Common myeloid progenitor, CD34-positive (primary cell): ENCODE measurements around the gene EEFSEC.

ENCODE experiments used
- CTCF ChIA-PET: fragments of 350-600 bp; sonication (Branson Sonifier 250); formaldehyde crosslinking; loops from one replicate; lab custom pipeline; 2021; ENCODE audit warnings: antibody characterized with exemption; lab: Charles Lee
- POLR2A ChIA-PET: fragments of 350-600 bp; sonication (Branson Sonifier 250); formaldehyde crosslinking; loops from one replicate; lab custom pipeline; 2021; ENCODE audit warnings: antibody characterized with exemption; lab: Charles Lee
- DNase-seq, 3 donors: peaks; one replicate each; pipeline versions ENCODE4 v3.0.0 to v3.0.0-alpha.2; 2013
- H3K27ac ChIP-seq, 2 experiments: 1 replicate in 1 of 2; 2 replicates in 1 of 2; pipeline ENCODE4 v1.7.0; 2013; ENCODE audit warnings: inconsistent platforms in 2 of 2, low read length in 2 of 2, mild to moderate bottlenecking in 2 of 2, low read depth in 1 of 2, moderate library complexity in 1 of 2; ENCODE audit not compliant: severe bottlenecking in 2 of 2, insufficient read depth in 1 of 2, poor library complexity in 1 of 2
- H3K27me3 ChIP-seq, 5 experiments: replicated peaks in 2 of 5; 1 replicate in 3 of 5; 2 replicates in 2 of 5; pipeline versions ENCODE4 v1.6.1 to v1.7.0; 2013; ENCODE audit warnings: low read length in 4 of 5, mild to moderate bottlenecking in 2 of 5, moderate library complexity in 2 of 5, inconsistent platforms in 1 of 5; ENCODE audit not compliant: insufficient read depth in 5 of 5, control insufficient read depth in 4 of 5
- H3K36me3 ChIP-seq, 4 experiments: 1 replicate in 2 of 4; 2 replicates in 2 of 4; pipeline versions ENCODE4 v1.6.1 to v1.7.0; 2013; ENCODE audit warnings: low read length in 3 of 4, control low read depth in 1 of 4, mild to moderate bottlenecking in 1 of 4; ENCODE audit not compliant: control insufficient read depth in 4 of 4, insufficient read depth in 4 of 4
- H3K4me1 ChIP-seq, 4 experiments: 1 replicate in 3 of 4; 2 replicates in 1 of 4; pipeline versions ENCODE4 v1.6.1 to v1.7.1; 2013; ENCODE audit warnings: low read length in 3 of 4, mild to moderate bottlenecking in 3 of 4, control low read depth in 1 of 4, inconsistent platforms in 1 of 4, moderate library complexity in 1 of 4; ENCODE audit not compliant: control insufficient read depth in 4 of 4, insufficient read depth in 4 of 4; ENCODE audit errors: control extremely low read depth in 1 of 4
- H3K4me3 ChIP-seq, 7 experiments: 1 replicate in 4 of 7; 2 replicates in 3 of 7; pipeline versions ENCODE4 v1.5.1 to v1.7.0; 2013; ENCODE audit warnings: mild to moderate bottlenecking in 7 of 7, low read length in 6 of 7, moderate library complexity in 6 of 7, inconsistent platforms in 2 of 7, low read depth in 2 of 7, control low read depth in 1 of 7; ENCODE audit not compliant: insufficient read depth in 4 of 7, control insufficient read depth in 1 of 7; ENCODE audit errors: extremely low read depth in 1 of 7
- H3K9me3 ChIP-seq, 5 experiments: 1 replicate in 4 of 5; 2 replicates in 1 of 5; pipeline versions ENCODE4 v1.6.1 to v1.7.1; 2013; ENCODE audit warnings: low read length in 4 of 5, mild to moderate bottlenecking in 2 of 5, inconsistent platforms in 1 of 5, low read depth in 1 of 5, moderate library complexity in 1 of 5; ENCODE audit not compliant: control insufficient read depth in 4 of 5, insufficient read depth in 2 of 5; ENCODE audit errors: control extremely low read depth in 1 of 5
- whole genome bisulfite sequencing: methylation state at CpG from one replicate; pipeline ENCODE4 v1.1.5; 2013; ENCODE audit not compliant: insufficient coverage; 5-methylcytosine and 5-hydroxymethylcytosine counted together

EEFSEC gene

GRCh38 chr3:128318275-128318941 lies 165.1 kb downstream of the EEFSEC start:
- DNase-seq = no peak
- POLR2A ChIA-PET = no interaction called here
- 97% methylated on average over 11 of the region's 11 CpGs for WGBS
- H3K27ac ChIP-seq = no peak overlapping the region
- CTCF ChIA-PET = interaction anchor here (1.2 kb wide), 1 partner anchor 17 kb away, joined by 3 read pairs; no protein-coding TSS in a partner anchor
- no peaks in the 10 kb centered on the region for H3K9me3 ChIP-seq
- no peaks in the 10 kb centered on the region for H3K27me3 ChIP-seq
- H3K4me3 ChIP-seq = no peak overlapping the region
- no peaks in the 10 kb centered on the region for H3K4me1 ChIP-seq
- peaks cover 0 to 13% (median 8%) of the 10 kb centered on the region in 4 experiments for H3K36me3 ChIP-seq

- DNase-seq = no peak
- no peaks in the 10 kb centered on the region for H3K4me1 ChIP-seq
- ChIA-PET CTCF (interaction anchor here (1.2 kb wide), 1 partner anchor 18 kb away, joined by 3 read pairs; no protein-coding TSS in a partner anchor), POLR2A (no interaction called here)
- WGBS = 98% methylated on average over 8 of the region's 8 CpGs
- no peak overlapping the region for H3K27ac ChIP-seq
- H3K9me3 ChIP-seq = no peaks in the 10 kb centered on the region
- no peaks in the 10 kb centered on the region for H3K27me3 ChIP-seq
- H3K4me3 ChIP-seq = no peak overlapping the region
- H3K36me3 ChIP-seq = peaks cover 0 to 10% (median 8%) of the 10 kb centered on the region in 4 experiments
Measured at GRCh38 chr3:128319107-128319506, 165.8 kb downstream of the EEFSEC start.

- H3K4me3 ChIP-seq = no peak overlapping the region
- no peak overlapping the region for H3K27ac ChIP-seq
- no peaks in the 10 kb centered on the region for H3K9me3 ChIP-seq
- DNase-seq = no peak
- 92% methylated on average over 5 of the region's 6 CpGs for WGBS
- ChIA-PET CTCF (interaction anchor here (1.7 kb wide), 2 partner anchors 14 to 224 kb away, joined by 4 to 5 read pairs; no protein-coding TSS in a partner anchor), POLR2A (no interaction called here)
- H3K27me3 ChIP-seq = no peaks in the 10 kb centered on the region
- peaks cover 0 to 13% (median 8%) of the 10 kb centered on the region in 4 experiments for H3K36me3 ChIP-seq
- H3K4me1 ChIP-seq = no peaks in the 10 kb centered on the region
Measured at GRCh38 chr3:128319741-128320141, 166.5 kb downstream of the EEFSEC start.

- H3K27ac ChIP-seq = no peak overlapping the region
- 95% methylated on average over 6 of the region's 8 CpGs for WGBS
- no peaks in the 10 kb centered on the region for H3K9me3 ChIP-seq
- CTCF ChIA-PET = interaction anchor here (0.6 to 1.8 kb wide), 4 partner anchors 13 to 276 kb away, joined by 3 to 5 read pairs (median 4); no protein-coding TSS in a partner anchor
- H3K4me3 ChIP-seq = no peak overlapping the region
- DNase-seq = no peak
- peaks cover 0 to 13% (median 8%) of the 10 kb centered on the region in 4 experiments for H3K36me3 ChIP-seq
- no peaks in the 10 kb centered on the region for H3K27me3 ChIP-seq
- POLR2A ChIA-PET = no interaction called here
- no peaks in the 10 kb centered on the region for H3K4me1 ChIP-seq
Measured at GRCh38 chr3:128320551-128321340, 167.5 kb downstream of the EEFSEC start.

GRCh38 chr3:128321418-128321817 lies 168.1 kb downstream of the EEFSEC start:
- no peak overlapping the region for H3K27ac ChIP-seq
- peaks cover 0 to 4% (median 1%) of the 10 kb centered on the region in 4 experiments for H3K4me1 ChIP-seq
- no peak for DNase-seq
- WGBS = 100% methylated on average over 4 of the region's 4 CpGs
- peaks cover 0 to 13% (median 8%) of the 10 kb centered on the region in 4 experiments for H3K36me3 ChIP-seq
- CTCF ChIA-PET = interaction anchor here (1.0 to 1.8 kb wide), 8 partner anchors 12 to 226 kb away, joined by 3 to 9 read pairs (median 4); no protein-coding TSS in a partner anchor
- POLR2A ChIA-PET = no interaction called here
- no peaks in the 10 kb centered on the region for H3K27me3 ChIP-seq
- no peaks in the 10 kb centered on the region for H3K9me3 ChIP-seq
- no peak overlapping the region for H3K4me3 ChIP-seq

- Histone ChIP-seq H3K4me1 (peaks cover 0 to 7% (median 3%) of the 10 kb centered on the region in 4 experiments), H3K4me3 (no peak overlapping the region), H3K36me3 (peaks cover 0 to 13% (median 7%) of the 10 kb centered on the region in 4 experiments), H3K27ac (no peak overlapping the region), H3K27me3 (no peaks in the 10 kb centered on the region), H3K9me3 (no peaks in the 10 kb centered on the region)
- CTCF ChIA-PET = interaction anchor here (1.0 to 1.8 kb wide), 10 partner anchors 14 to 227 kb away, joined by 3 to 9 read pairs (median 4); no protein-coding TSS in a partner anchor
- POLR2A ChIA-PET = no interaction called here
- DNase-seq = peak; percentile 36 to 66 (median 61)
- WGBS = 90% methylated on average over 12 of the region's 14 CpGs
Measured at GRCh38 chr3:128322030-128323022, 169.0 kb downstream of the EEFSEC start.
